Caki2 (cell line): Measurements from ENCODE around the gene PPARG. TPM values are rescaled to one million over a fixed set of nuclear protein-coding genes. Genes with fewer than 3 reads are reported as not detected.
"Not testable (repeated sequence)": the region's sequence is repeated elsewhere in the genome, so short reads cannot be mapped to it uniquely, and the experiment has no call there.

Source experiments
- DNase-seq: peaks from one replicate; pipeline ENCODE4 v3.0.0-alpha.2; 2015; ENCODE audit warnings: low read depth
- in situ Hi-C: cut with HindIII; loops from 2 replicates; pipeline ENCODE4 v1.10.0; 2016; ENCODE audit warnings: low sequenced_read_pairs, low pct_unique_long_range_greater_than_20kb, mixed read lengths
- total RNA-seq: library from RNA; depleted of rRNA; stranded (reverse); fragments of >200 nt; shearing (Covaris generic); gene quantifications from 2 replicates; pipeline ENCODE4 v1.2.3, GENCODE V29; 2014; ENCODE audit warnings: low replicate concordance

PPARG gene
- total RNA-seq, 1 experiment from 2014 or later: 63.8 TPM

- in situ Hi-C loops, DNase-seq: not testable (repeated sequence)
These were observed 168.5 kb downstream of the PPARG start for GRCh38 chr3:12457380-12457779.

GRCh38 chr3:12458901-12459300 lies 170.0 kb downstream of the PPARG start:
- in situ Hi-C loops: no loop called here
- DNase-seq: no peak

- in situ Hi-C loops: no loop called here
These were observed 171.3 kb downstream of the PPARG start for GRCh38 chr3:12460127-12460526.

GRCh38 chr3:12461097-12461649 lies 172.3 kb downstream of the PPARG start:
- in situ Hi-C loops: no loop called here
- no peak for DNase-seq

More at GRCh38 chr3:12460127-12460526, 171.3 kb downstream of the PPARG start:
- no peak for DNase-seq

- no peak for DNase-seq
- in situ Hi-C loops: no loop called here
These were observed 173.5 kb downstream of the PPARG start for GRCh38 chr3:12462159-12462947.

GRCh38 chr3:12463686-12464085 lies 174.8 kb downstream of the PPARG start:
- in situ Hi-C loops: no loop called here
- no peak for DNase-seq

GRCh38 chr3:12464181-12464580 lies 175.3 kb downstream of the PPARG start:
- in situ Hi-C loops: no loop called here
- DNase-seq: no peak

- DNase-seq: no peak
- in situ Hi-C loops: no loop called here
These were observed 176.4 kb downstream of the PPARG start for GRCh38 chr3:12465151-12465835.

GRCh38 chr3:12465836-12466225 lies 177.0 kb downstream of the PPARG start:
- in situ Hi-C loops: no loop called here
- DNase-seq: no peak

- no peak for DNase-seq
- in situ Hi-C loops: no loop called here
These were observed 178.9 kb downstream of the PPARG start for GRCh38 chr3:12467746-12468145.

- DNase-seq: no peak
- in situ Hi-C loops: no loop called here
These were observed 179.4 kb downstream of the PPARG start for GRCh38 chr3:12468276-12468675.

GRCh38 chr3:12468757-12469156 lies 179.9 kb downstream of the PPARG start:
- no peak for DNase-seq
- in situ Hi-C loops: no loop called here

GRCh38 chr3:12469222-12469621 lies 180.4 kb downstream of the PPARG start:
- DNase-seq, in situ Hi-C loops: not testable (repeated sequence)

- DNase-seq: peak; percentile 47
- in situ Hi-C loops: no loop called here
These were observed 181.2 kb downstream of the PPARG start for GRCh38 chr3:12470111-12470510.

- no peak for DNase-seq
- in situ Hi-C loops: no loop called here
These were observed 181.8 kb downstream of the PPARG start for GRCh38 chr3:12470680-12471079.

- in situ Hi-C loops: no loop called here
- DNase-seq: peak; percentile 61
These were observed 182.4 kb downstream of the PPARG start for GRCh38 chr3:12471241-12471640.

- DNase-seq: no peak
- in situ Hi-C loops: no loop called here
These were observed 183.2 kb downstream of the PPARG start for GRCh38 chr3:12472000-12472610.

- DNase-seq: no peak
- in situ Hi-C loops: no loop called here
These were observed 183.9 kb downstream of the PPARG start for GRCh38 chr3:12472796-12473195.

GRCh38 chr3:12473511-12473910 lies 184.6 kb downstream of the PPARG start:
- in situ Hi-C loops: no loop called here
- DNase-seq: no peak
